ENCODE data around the gene SH2B2.

Gene SH2B2

GRCh38 chr7:102303669-102304422, 17.2 kb downstream of the SH2B2 start:
- no peak overlapping the region for H3K27ac ChIP-seq

GRCh38 chr7:102304668-102305067, 18.0 kb downstream of the SH2B2 start:
- no peak for TF ChIP-seq CTCF (conservative IDR thresholded peaks at IDR 0.05)

More at GRCh38 chr7:102303669-102304422, 17.2 kb downstream of the SH2B2 start:
- no peak for TF ChIP-seq CTCF (conservative IDR thresholded peaks at IDR 0.05)

GRCh38 chr7:102305414-102306268, 19.0 kb downstream of the SH2B2 start:
- TF ChIP-seq CTCF (conservative IDR thresholded peaks at IDR 0.05), result no peak
- no peak overlapping the region for H3K27ac ChIP-seq

More at GRCh38 chr7:102304668-102305067, 18.0 kb downstream of the SH2B2 start:
- H3K27ac ChIP-seq, result no peak overlapping the region

- no peak overlapping the region for H3K27ac ChIP-seq
- TF ChIP-seq CTCF (conservative IDR thresholded peaks at IDR 0.05), result no peak
These were observed 20.4 kb downstream of the SH2B2 start for GRCh38 chr7:102306916-102307677.

- H3K27ac ChIP-seq, result no peak overlapping the region
- no peak for TF ChIP-seq CTCF (conservative IDR thresholded peaks at IDR 0.05)
These were observed 23.7 kb downstream of the SH2B2 start for GRCh38 chr7:102310414-102310815.

GRCh38 chr7:102312317-102312716, 25.6 kb downstream of the SH2B2 start:
- H3K27ac ChIP-seq, result no peak overlapping the region

More at GRCh38 chr7:102312317-102312716, 25.6 kb downstream of the SH2B2 start:
- TF ChIP-seq CTCF (conservative IDR thresholded peaks at IDR 0.05), result no peak

All from VCaP (cell line).